GM23338 (cell line): ENCODE measurements around the gene ALDH1A1.

Experiments used
- CTCF ChIP-seq, 2 experiments: fragments of 200-600 bp in 1 of 2; sonication (generic) in 1 of 2; conservative IDR thresholded peaks; 2 replicates each; pipeline versions ENCODE4 v1.5.1 to v1.6.1; 2016 to 2017; ENCODE audit warnings: antibody characterized with exemption in 2 of 2, low read depth in 2 of 2, mild to moderate bottlenecking in 2 of 2, moderate library complexity in 1 of 2
- NANOG ChIP-seq: IDR thresholded peaks from 2 replicates; pipeline ENCODE4 v1.6.1; 2016; ENCODE audit warnings: antibody characterized with exemption, borderline replicate concordance
- POLR2AphosphoS5 ChIP-seq: IDR thresholded peaks from 2 replicates; pipeline ENCODE4 v1.6.1; 2016; ENCODE audit warnings: antibody characterized with exemption, low read depth
- ZNF331 ChIP-seq: fragments of 250-450 bp; sonication (Bioruptor Pico); IDR thresholded peaks from 2 replicates; pipeline ENCODE4 v1.5.0; 2020; ENCODE audit warnings: low read depth, mild to moderate bottlenecking, moderate library complexity

GRCh38 chr9:72982146-72982799, 29.4 kb upstream of the ALDH1A1 start:
- TF ChIP-seq CTCF (conservative IDR thresholded peaks at IDR 0.05; ENCODE audit: low read depth in 2 of 2) = no peak
- TF ChIP-seq ZNF331 (CRISPR knock-in tag) = no peak
- no peak for TF ChIP-seq POLR2AphosphoS5
- no peak for TF ChIP-seq NANOG
